HEK293 (cell line): ENCODE data around the gene CNBP.
A peak's percentile ranks its signal among the peaks of the same experiment; 100 is the strongest.

Experiments
- BCL11A ChIP-seq: fragments of 450-650 bp; formaldehyde crosslinking; IDR thresholded peaks from 2 replicates; pipeline ENCODE4 v1.5.1; 2016; ENCODE audit warnings: low read depth, missing biosample characterization, missing genetic modification characterization
- EGR2 ChIP-seq: fragments of 450-650 bp; formaldehyde crosslinking; IDR thresholded peaks from 2 replicates; pipeline ENCODE4 v1.5.1; 2016; ENCODE audit warnings: low read depth, missing biosample characterization, missing genetic modification characterization
- GLI2 ChIP-seq: fragments of 450-650 bp; formaldehyde crosslinking; IDR thresholded peaks from 2 replicates; pipeline ENCODE4; 2017; ENCODE audit warnings: missing biosample characterization, missing genetic modification characterization, low read depth, borderline replicate concordance
- KLF1 ChIP-seq: fragments of 450-650 bp; formaldehyde crosslinking; IDR thresholded peaks from 2 replicates; pipeline ENCODE4 v1.5.1; 2016; ENCODE audit warnings: missing biosample characterization, missing genetic modification characterization
- MEIS1 ChIP-seq: sonication (generic); formaldehyde crosslinking; IDR thresholded peaks from 2 replicates; pipeline ENCODE4 v1.8.1; 2022; ENCODE audit warnings: missing genetic modification reagents, mild to moderate bottlenecking, borderline replicate concordance
- PATZ1 ChIP-seq: fragments of 450-650 bp; formaldehyde crosslinking; IDR thresholded peaks from 2 replicates; pipeline ENCODE4 v1.5.1; 2016; ENCODE audit warnings: missing biosample characterization, missing genetic modification characterization
- PRDM4 ChIP-seq: fragments of 450-650 bp; formaldehyde crosslinking; IDR thresholded peaks from 2 replicates; pipeline ENCODE4 v1.5.1; 2017; ENCODE audit warnings: missing biosample characterization, missing genetic modification characterization
- SP2 ChIP-seq: fragments of 450-650 bp; formaldehyde crosslinking; IDR thresholded peaks from 2 replicates; pipeline ENCODE4 v1.5.1; 2016; ENCODE audit warnings: missing biosample characterization, missing genetic modification characterization
- WT1 ChIP-seq: fragments of 450-650 bp; formaldehyde crosslinking; IDR thresholded peaks from 2 replicates; pipeline ENCODE4 v1.5.1; 2016; ENCODE audit warnings: missing biosample characterization, missing genetic modification characterization
- YY2 ChIP-seq: fragments of 450-650 bp; formaldehyde crosslinking; IDR thresholded peaks from 2 replicates; pipeline ENCODE4 v1.5.1; 2016; ENCODE audit warnings: missing biosample characterization, missing genetic modification characterization
- ZFP3 ChIP-seq: fragments of 450-650 bp; formaldehyde crosslinking; IDR thresholded peaks from 2 replicates; pipeline ENCODE4 v1.5.1; 2016; ENCODE audit warnings: low read depth, missing biosample characterization, missing genetic modification characterization
- ZNF112 ChIP-seq: fragments of 450-650 bp; formaldehyde crosslinking; IDR thresholded peaks from 2 replicates; pipeline ENCODE4 v1.5.0; 2017; ENCODE audit warnings: missing biosample characterization, missing genetic modification characterization
- ZNF114 ChIP-seq: fragments of 450-650 bp; formaldehyde crosslinking; IDR thresholded peaks from 2 replicates; pipeline ENCODE4 v1.5.0; 2017; ENCODE audit warnings: missing biosample characterization, missing genetic modification characterization
- ZNF138 ChIP-seq: fragments of 450-650 bp; formaldehyde crosslinking; IDR thresholded peaks from 2 replicates; pipeline ENCODE4 v1.5.1; 2016; ENCODE audit warnings: missing biosample characterization, missing genetic modification characterization, borderline replicate concordance
- ZNF169 ChIP-seq: fragments of 450-650 bp; formaldehyde crosslinking; IDR thresholded peaks from 2 replicates; pipeline ENCODE4 v1.5.1; 2016; ENCODE audit warnings: missing biosample characterization, missing genetic modification characterization
- ZNF214 ChIP-seq: fragments of 450-650 bp; formaldehyde crosslinking; IDR thresholded peaks from 2 replicates; pipeline ENCODE4 v1.5.1; 2017; ENCODE audit warnings: missing biosample characterization, mild to moderate bottlenecking, missing genetic modification characterization, borderline replicate concordance
- ZNF23 ChIP-seq: fragments of 450-650 bp; formaldehyde crosslinking; IDR thresholded peaks from 2 replicates; pipeline ENCODE4 v1.5.1; 2016; ENCODE audit warnings: missing biosample characterization, missing genetic modification characterization, borderline replicate concordance
- ZNF239 ChIP-seq: fragments of 450-650 bp; formaldehyde crosslinking; IDR thresholded peaks from 2 replicates; pipeline ENCODE4 v1.5.1; 2016; ENCODE audit warnings: missing biosample characterization, missing genetic modification characterization
- ZNF24 ChIP-seq: fragments of 450-650 bp; formaldehyde crosslinking; IDR thresholded peaks from 2 replicates; pipeline ENCODE4 v1.5.1; 2016; ENCODE audit warnings: missing biosample characterization, missing genetic modification characterization
- ZNF266 ChIP-seq: fragments of 450-650 bp; formaldehyde crosslinking; IDR thresholded peaks from 2 replicates; pipeline ENCODE4 v1.5.1; 2016; ENCODE audit warnings: missing biosample characterization, missing genetic modification characterization, low read depth
- ZNF335 ChIP-seq: fragments of 450-650 bp; formaldehyde crosslinking; conservative IDR thresholded peaks from 2 replicates; pipeline ENCODE4 v1.5.1; 2016; ENCODE audit warnings: missing biosample characterization, missing genetic modification characterization
- ZNF341 ChIP-seq: fragments of 450-650 bp; formaldehyde crosslinking; IDR thresholded peaks from 2 replicates; pipeline ENCODE4; 2016; ENCODE audit warnings: low read depth, missing biosample characterization, missing genetic modification characterization
- ZNF350 ChIP-seq: fragments of 450-650 bp; formaldehyde crosslinking; IDR thresholded peaks from 2 replicates; pipeline ENCODE4 v1.5.0; 2017; ENCODE audit warnings: missing biosample characterization, mild to moderate bottlenecking, missing genetic modification characterization
- ZNF488 ChIP-seq: fragments of 450-650 bp; formaldehyde crosslinking; IDR thresholded peaks from 2 replicates; pipeline ENCODE4 v1.5.1; 2016; ENCODE audit warnings: missing biosample characterization, missing genetic modification characterization
- ZNF549 ChIP-seq: fragments of 450-650 bp; IDR thresholded peaks from 2 replicates; pipeline ENCODE4 v1.5.1; 2018; ENCODE audit warnings: missing biosample characterization, missing genetic modification characterization, mild to moderate bottlenecking, inconsistent platforms, moderate library complexity
- ZNF610 ChIP-seq: fragments of 450-650 bp; formaldehyde crosslinking; IDR thresholded peaks from 2 replicates; pipeline ENCODE4 v1.5.1; 2016; ENCODE audit warnings: missing biosample characterization, missing genetic modification characterization, borderline replicate concordance
- ZNF623 ChIP-seq: fragments of 450-650 bp; formaldehyde crosslinking; IDR thresholded peaks from 2 replicates; pipeline ENCODE4 v1.5.1; 2016; ENCODE audit warnings: missing biosample characterization, missing genetic modification characterization
- ZNF776 ChIP-seq: fragments of 450-650 bp; formaldehyde crosslinking; IDR thresholded peaks from 2 replicates; pipeline ENCODE4 v1.5.0; 2017; ENCODE audit warnings: missing biosample characterization, missing genetic modification characterization, borderline replicate concordance
- ZNF843 ChIP-seq: fragments of 450-650 bp; formaldehyde crosslinking; IDR thresholded peaks from 2 replicates; pipeline ENCODE4 v1.5.1; 2016; ENCODE audit warnings: missing biosample characterization, missing genetic modification characterization
- TF ChIP-seq, protein P1 (sequence below): fragments of 450-650 bp; formaldehyde crosslinking; IDR thresholded peaks from 2 replicates; pipeline ENCODE4 v1.5.1; 2016; ENCODE audit warnings: missing biosample characterization, missing genetic modification characterization, low read depth
- TF ChIP-seq, protein P2 (sequence below): fragments of 450-650 bp; formaldehyde crosslinking; IDR thresholded peaks from 2 replicates; pipeline ENCODE4 v1.5.1; 2016; ENCODE audit warnings: missing biosample characterization, missing genetic modification characterization
- TF ChIP-seq, protein P3 (sequence below): fragments of 450-650 bp; formaldehyde crosslinking; IDR thresholded peaks from 2 replicates; pipeline ENCODE4 v1.5.1; 2016; ENCODE audit warnings: missing biosample characterization, missing genetic modification characterization

The CNBP gene

DNA sequence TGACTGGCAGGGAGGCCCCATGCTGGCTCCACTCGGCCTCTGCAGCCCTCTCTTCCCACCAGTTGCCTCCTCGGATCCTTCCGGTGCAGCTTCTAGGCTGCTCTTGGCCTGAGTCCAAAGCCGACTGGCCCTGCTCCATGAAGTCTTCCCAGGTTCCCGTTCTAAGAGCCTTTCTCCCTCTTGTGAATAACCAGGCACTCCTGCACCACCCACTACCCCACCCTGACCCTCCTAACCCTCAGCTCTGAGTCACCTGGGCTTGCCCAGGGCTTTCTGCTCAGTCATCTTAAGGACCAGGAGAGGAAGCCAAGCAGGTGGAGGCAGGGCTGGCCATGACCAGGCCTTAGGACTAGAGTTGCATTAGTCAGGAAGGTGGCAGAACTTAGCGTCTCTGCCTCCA is 28.1 kb upstream of the CNBP start (continued):
- TF ChIP-seq ZNF335 (tag by site-specific recombination) (peak; percentile 71), ZNF138 (tag by site-specific recombination) (no peak), ZNF266 (tag by site-specific recombination) (no peak), PRDM4 (no peak), EGR2 (peak; percentile 35; the same call in 1 of the 2 replicates), ZNF350 (tag by site-specific recombination) (no peak), ZNF112 (tag by site-specific recombination) (no peak), ZNF23 (tag by site-specific recombination) (no peak), ZNF610 (tag by site-specific recombination) (no peak), ZNF239 (tag by site-specific recombination) (no peak), ZNF341 (tag by site-specific recombination) (no peak), GLI2 (no peak), ZNF776 (tag by site-specific recombination) (no peak), ZNF169 (no peak), ZNF623 (no peak), ZNF214 (tag by site-specific recombination) (no peak), ZNF114 (tag by site-specific recombination) (no peak), PATZ1 (tag by site-specific recombination) (peak; percentile 71), MEIS1 (CRISPR knock-in tag) (no peak), SP2 (tag by site-specific recombination) (no peak), WT1 (no peak), ZNF843 (tag by site-specific recombination) (no peak), YY2 (no peak), ZNF549 (tag by site-specific recombination) (no peak), ZFP3 (no peak), BCL11A (no peak), ZNF488 (no peak), ZNF24 (tag by site-specific recombination) (no peak), KLF1 (tag by site-specific recombination) (peak; percentile 93)
- TF ChIP-seq, protein P1, sequence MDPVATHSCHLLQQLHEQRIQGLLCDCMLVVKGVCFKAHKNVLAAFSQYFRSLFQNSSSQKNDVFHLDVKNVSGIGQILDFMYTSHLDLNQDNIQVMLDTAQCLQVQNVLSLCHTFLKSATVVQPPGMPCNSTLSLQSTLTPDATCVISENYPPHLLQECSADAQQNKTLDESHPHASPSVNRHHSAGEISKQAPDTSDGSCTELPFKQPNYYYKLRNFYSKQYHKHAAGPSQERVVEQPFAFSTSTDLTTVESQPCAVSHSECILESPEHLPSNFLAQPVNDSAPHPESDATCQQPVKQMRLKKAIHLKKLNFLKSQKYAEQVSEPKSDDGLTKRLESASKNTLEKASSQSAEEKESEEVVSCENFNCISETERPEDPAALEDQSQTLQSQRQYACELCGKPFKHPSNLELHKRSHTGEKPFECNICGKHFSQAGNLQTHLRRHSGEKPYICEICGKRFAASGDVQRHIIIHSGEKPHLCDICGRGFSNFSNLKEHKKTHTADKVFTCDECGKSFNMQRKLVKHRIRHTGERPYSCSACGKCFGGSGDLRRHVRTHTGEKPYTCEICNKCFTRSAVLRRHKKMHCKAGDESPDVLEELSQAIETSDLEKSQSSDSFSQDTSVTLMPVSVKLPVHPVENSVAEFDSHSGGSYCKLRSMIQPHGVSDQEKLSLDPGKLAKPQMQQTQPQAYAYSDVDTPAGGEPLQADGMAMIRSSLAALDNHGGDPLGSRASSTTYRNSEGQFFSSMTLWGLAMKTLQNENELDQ (tag by site-specific recombination), result no peak
- TF ChIP-seq, protein P2, sequence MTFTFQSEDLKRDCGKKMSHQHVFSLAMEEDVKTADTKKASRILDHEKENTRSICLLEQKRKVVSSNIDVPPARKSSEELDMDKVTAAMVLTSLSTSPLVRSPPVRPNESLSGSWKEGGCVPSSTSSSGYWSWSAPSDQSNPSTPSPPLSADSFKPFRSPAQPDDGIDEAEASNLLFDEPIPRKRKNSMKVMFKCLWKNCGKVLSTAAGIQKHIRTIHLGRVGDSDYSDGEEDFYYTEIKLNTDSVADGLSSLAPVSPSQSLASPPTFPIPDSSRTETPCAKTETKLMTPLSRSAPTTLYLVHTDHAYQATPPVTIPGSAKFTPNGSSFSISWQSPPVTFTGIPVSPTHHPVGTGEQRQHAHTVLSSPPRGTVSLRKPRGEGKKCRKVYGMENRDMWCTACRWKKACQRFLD, result no peak
- TF ChIP-seq, protein P3, sequence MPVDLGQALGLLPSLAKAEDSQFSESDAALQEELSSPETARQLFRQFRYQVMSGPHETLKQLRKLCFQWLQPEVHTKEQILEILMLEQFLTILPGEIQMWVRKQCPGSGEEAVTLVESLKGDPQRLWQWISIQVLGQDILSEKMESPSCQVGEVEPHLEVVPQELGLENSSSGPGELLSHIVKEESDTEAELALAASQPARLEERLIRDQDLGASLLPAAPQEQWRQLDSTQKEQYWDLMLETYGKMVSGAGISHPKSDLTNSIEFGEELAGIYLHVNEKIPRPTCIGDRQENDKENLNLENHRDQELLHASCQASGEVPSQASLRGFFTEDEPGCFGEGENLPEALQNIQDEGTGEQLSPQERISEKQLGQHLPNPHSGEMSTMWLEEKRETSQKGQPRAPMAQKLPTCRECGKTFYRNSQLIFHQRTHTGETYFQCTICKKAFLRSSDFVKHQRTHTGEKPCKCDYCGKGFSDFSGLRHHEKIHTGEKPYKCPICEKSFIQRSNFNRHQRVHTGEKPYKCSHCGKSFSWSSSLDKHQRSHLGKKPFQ (tag by site-specific recombination), result no peak
